WI38 (cell line): ENCODE data around the gene ACADM.

Experiments used
- H3K4me3 ChIP-seq: 2 replicates; pipeline ENCODE4 v1.5.1; 2011; ENCODE audit warnings: low read depth, mild to moderate bottlenecking, control low read depth, low read length
- TF ChIP-seq, protein P1 (sequence below): IDR thresholded peaks from 2 replicates; pipeline ENCODE4 v1.5.1; 2012; ENCODE audit warnings: low read depth, mild to moderate bottlenecking, control low read depth, low read length

The ACADM gene

DNA sequence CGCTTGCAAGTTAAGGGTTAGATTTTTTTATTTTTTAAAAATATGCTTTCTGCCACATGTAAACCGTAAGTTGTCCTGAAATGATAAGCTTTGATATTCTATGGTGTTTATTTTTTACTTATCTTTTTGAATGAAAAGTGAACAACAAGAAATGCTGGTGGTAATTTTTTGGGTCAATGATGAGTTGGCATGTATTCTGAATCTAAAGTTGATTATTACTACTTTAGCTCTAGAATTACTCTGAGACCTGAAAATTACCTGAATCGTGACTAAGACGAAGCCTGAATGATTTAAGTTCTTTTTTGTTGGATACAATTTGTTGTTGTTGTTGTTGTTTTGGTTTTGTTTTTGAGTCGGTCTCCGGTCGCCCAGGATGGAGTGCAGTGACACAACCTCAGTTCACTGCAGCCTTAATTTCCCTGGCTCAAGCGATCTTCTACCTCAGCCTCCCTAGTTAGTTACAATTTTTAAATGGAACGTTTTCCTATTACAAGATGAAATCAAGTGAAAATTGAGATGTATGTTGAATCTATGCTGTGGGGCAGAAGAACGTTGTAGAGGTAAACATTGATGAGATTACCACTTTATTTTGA lies 62.5 kb downstream of the ACADM start:
- H3K4me3 ChIP-seq, result peak overlapping the region; percentile 84
- TF ChIP-seq, protein P1, sequence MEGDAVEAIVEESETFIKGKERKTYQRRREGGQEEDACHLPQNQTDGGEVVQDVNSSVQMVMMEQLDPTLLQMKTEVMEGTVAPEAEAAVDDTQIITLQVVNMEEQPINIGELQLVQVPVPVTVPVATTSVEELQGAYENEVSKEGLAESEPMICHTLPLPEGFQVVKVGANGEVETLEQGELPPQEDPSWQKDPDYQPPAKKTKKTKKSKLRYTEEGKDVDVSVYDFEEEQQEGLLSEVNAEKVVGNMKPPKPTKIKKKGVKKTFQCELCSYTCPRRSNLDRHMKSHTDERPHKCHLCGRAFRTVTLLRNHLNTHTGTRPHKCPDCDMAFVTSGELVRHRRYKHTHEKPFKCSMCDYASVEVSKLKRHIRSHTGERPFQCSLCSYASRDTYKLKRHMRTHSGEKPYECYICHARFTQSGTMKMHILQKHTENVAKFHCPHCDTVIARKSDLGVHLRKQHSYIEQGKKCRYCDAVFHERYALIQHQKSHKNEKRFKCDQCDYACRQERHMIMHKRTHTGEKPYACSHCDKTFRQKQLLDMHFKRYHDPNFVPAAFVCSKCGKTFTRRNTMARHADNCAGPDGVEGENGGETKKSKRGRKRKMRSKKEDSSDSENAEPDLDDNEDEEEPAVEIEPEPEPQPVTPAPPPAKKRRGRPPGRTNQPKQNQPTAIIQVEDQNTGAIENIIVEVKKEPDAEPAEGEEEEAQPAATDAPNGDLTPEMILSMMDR, result no peak

DNA sequence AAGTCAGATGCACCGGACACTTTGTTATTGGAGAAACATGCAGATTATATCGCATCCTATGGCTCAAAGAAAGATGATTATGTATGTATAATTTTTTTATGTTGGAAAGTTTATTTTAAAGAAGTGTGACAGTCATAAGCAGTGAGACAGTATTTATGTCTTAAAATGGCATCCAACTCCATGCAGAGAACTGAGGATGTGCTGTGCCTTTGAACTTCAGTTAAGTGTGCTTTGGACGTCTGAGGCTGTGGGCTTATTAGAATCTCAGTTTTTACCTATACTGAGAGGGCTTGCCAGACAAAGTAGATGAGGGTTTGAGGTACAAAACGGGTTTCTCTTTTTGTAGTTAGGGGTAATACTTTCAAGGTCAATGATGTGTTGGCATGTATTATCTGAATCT lies 63.0 kb downstream of the ACADM start:
- TF ChIP-seq, protein P1, result no peak
- peak overlapping the region; percentile 84 for H3K4me3 ChIP-seq

DNA sequence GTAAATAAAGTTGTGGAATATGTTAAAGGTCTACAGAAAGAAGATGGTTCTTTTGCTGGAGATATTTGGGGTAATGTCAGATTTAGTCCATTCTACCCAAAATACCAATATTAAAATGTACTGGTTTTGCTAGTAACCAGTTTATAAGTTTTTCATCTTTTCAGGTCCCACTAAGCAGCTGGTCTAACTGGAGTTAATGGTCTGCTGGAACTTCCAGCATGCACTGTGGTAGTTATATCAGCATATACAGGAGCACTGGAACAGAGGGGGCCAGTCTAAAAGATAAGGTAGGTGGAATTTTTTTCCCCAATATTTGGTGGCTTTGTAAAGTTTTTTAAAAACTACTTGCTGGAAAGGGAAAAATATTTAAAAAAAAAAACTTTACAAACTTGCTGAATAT lies 65.5 kb downstream of the ACADM start:
- TF ChIP-seq, protein P1, result no peak
- peak overlapping the region; percentile 16; the same call in 1 of the 2 replicates for H3K4me3 ChIP-seq

DNA sequence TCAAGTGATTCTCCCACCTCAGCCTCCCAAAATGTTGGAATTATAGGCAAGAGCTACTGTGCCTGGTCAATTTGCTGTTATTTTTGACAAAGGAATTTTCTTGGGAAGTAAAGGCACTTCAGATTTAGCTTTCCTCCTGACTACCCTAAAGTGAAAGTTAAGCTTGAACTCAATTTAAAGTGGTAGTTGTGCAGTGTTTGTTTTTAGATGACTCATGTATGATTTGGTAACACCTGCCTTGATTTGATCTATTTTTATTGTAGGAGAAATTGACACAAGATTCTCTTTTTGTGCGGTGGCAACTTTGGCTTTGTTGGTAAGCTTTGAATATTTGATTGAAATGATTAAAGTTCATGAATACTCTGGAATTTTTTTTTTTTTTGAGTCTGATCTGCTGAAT lies 66.5 kb downstream of the ACADM start:
- no peak overlapping the region for H3K4me3 ChIP-seq
- TF ChIP-seq, protein P1, result no peak

DNA sequence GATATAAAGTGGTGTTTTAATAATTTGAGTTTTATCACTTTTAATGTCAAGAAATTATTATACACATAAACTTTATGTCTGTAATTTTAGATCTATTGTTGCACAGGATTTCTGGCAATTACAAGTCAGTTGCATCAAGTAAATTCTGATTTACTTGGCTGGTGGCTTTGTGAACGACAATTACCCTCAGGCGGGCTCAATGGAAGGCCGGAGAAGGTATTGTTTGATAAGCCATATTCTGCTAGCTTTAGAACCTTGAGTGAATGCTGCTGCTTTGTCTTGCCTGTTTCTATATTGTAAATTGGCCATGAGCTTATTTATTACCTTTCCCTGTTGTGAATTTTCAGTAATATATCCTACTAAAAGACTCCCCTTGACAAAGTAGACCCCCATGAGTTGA lies 67.6 kb downstream of the ACADM start:
- TF ChIP-seq, protein P1, result no peak
- H3K4me3 ChIP-seq, result no peak overlapping the region

DNA sequence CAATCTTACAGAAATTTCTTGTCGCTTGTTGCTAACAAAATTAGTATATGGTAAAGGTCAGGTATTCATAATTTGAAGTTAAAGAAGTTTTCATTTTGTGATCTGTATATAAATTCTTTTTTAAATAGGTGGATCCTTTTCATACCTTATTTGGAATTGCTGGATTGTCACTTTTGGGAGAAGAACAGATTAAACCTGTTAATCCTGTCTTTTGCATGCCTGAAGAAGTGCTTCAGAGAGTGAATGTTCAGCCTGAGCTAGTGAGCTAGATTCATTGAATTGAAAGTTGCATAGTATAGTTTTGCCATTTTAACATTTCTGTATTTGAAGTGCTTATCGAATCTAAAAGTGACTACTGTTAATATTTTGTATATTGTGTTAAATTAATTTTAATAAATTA lies 69.9 kb downstream of the ACADM start:
- no peak overlapping the region for H3K4me3 ChIP-seq
- TF ChIP-seq, protein P1, result no peak

DNA sequence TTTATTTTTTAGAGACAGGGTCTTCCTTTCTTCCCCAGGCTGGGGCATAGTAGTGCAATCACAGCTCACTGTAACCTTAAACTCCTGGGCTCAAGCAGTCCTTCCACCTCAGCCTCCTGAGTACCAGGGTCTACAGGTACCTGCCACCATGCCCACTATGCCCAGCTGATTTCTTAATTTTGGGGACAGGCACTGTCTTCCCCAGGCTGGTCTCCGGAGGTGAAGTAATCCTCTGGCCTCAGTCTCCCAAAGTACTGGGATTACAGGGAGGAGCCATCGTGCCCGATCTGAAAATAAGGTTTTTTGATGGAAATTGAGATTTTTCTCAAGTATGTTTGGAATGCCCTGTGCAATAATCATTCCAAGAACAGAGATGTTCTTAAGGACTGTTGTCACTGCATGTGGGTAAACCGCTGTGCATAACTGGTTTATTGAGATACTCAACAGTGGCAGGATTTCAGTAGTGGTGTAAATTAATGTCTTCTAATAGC lies 71.2 kb downstream of the ACADM start:
- H3K4me3 ChIP-seq, result no peak overlapping the region
- TF ChIP-seq, protein P1, result no peak
